GM12878 (cell line): Measurements from ENCODE around the gene NIBAN1. TPM values are rescaled to one million over a fixed set of nuclear protein-coding genes. Genes with fewer than 3 reads are reported as not detected.

Experiments used
- ATAC-seq: fragments of 200-7000 bp; cut with Tn5 transposase; 3 replicates; pipeline ENCODE4 v1.9.1; 2020; ENCODE audit warnings: mild to moderate bottlenecking, moderate library complexity
- BruUV-seq: library from RNA; stranded (reverse); fragments of 400-500 nt; replicated peaks from 2 replicates; lab custom pipeline; 2021; lab: Mats Ljungman, UMichigan
- CTCF ChIA-PET: fragments of 300-600 bp; sonication (Branson Sonifier 250); formaldehyde crosslinking; extraction: SDS; loops from one replicate; lab custom pipeline; 2021; ENCODE audit warnings: inconsistent platforms; lab: Yijun Ruan, JAX
- POLR2A ChIA-PET: fragments of 350-600 bp; formaldehyde crosslinking; extraction: SDS; loops from one replicate; lab custom pipeline; 2021; ENCODE audit warnings: inconsistent platforms; lab: Charles Lee
- RAD21 ChIA-PET: fragments of 300-600 bp; sonication (Branson Sonifier 250); formaldehyde crosslinking; loops from one replicate; lab custom pipeline; 2023; ENCODE audit warnings: antibody characterized with exemption; ENCODE audit not compliant: unreplicated experiment; lab: Charles Lee
- SMC1A ChIA-PET: fragments of 300-600 bp; sonication (Branson Sonifier 250); formaldehyde crosslinking; loops from one replicate; lab custom pipeline; 2023; ENCODE audit not compliant: unreplicated experiment, uncharacterized antibody; lab: Charles Lee
- DNase-seq: peaks from one replicate; pipeline ENCODE4 v3.0.0-alpha.2; 2011; ENCODE audit warnings: low read depth, low spot score
- FAIRE-seq: peaks from 3 replicates; lab custom pipeline; 2011; peaks lifted over from hg19 to GRCh38; lab: Jason Lieb, UNC
- H2AFZ ChIP-seq: 2 replicates; pipeline ENCODE4 v1.6.0; 2011; ENCODE audit warnings: low read depth, low read length, control low read depth; ENCODE audit not compliant: control insufficient read depth
- H3K27ac ChIP-seq: 2 replicates; pipeline ENCODE4 v1.5.1; 2011; ENCODE audit warnings: control low read depth; ENCODE audit not compliant: control insufficient read depth, insufficient read depth
- H3K27me3 ChIP-seq, 2 experiments: replicated peaks in 1 of 2; 2 replicates each; pipeline versions ENCODE4 v1.6.0 to v1.6.1; 2011; ENCODE audit warnings: low read length in 1 of 2; ENCODE audit not compliant: control insufficient read depth in 2 of 2, insufficient read depth in 2 of 2
- H3K36me3 ChIP-seq, 2 experiments: 2 replicates each; pipeline ENCODE4 v1.5.1; 2011; ENCODE audit warnings: low read length in 1 of 2; ENCODE audit not compliant: control insufficient read depth in 2 of 2, insufficient read depth in 2 of 2
- H3K4me1 ChIP-seq: 2 replicates; pipeline ENCODE4 v1.6.1; 2011; ENCODE audit warnings: mild to moderate bottlenecking, low read length, moderate library complexity, mixed read lengths; ENCODE audit not compliant: control insufficient read depth, insufficient read depth
- H3K4me2 ChIP-seq: 2 replicates; pipeline ENCODE4 v1.6.0; 2011; ENCODE audit warnings: control low read depth; ENCODE audit not compliant: control insufficient read depth, insufficient read depth
- H3K4me3 ChIP-seq: fragments of 200-600 bp; sonication (generic); 2 replicates; pipeline ENCODE4 v1.5.1; 2016
- H3K79me2 ChIP-seq: 2 replicates; pipeline ENCODE4 v1.6.0; 2011; ENCODE audit warnings: low read length; ENCODE audit not compliant: control insufficient read depth, insufficient read depth
- H3K9ac ChIP-seq: 2 replicates; pipeline ENCODE4 v1.8.0; 2011; ENCODE audit warnings: low read length, control low read depth, mixed read lengths; ENCODE audit not compliant: control insufficient read depth, insufficient read depth
- H3K9me3 ChIP-seq: replicated peaks from 3 replicates; pipeline ENCODE4 v1.5.1; 2011; ENCODE audit warnings: mild to moderate bottlenecking, low read length; ENCODE audit not compliant: control insufficient read depth, insufficient read depth
- H4K20me1 ChIP-seq: 2 replicates; pipeline ENCODE4 v1.6.0; 2011; ENCODE audit not compliant: control insufficient read depth, insufficient read depth
- ASH2L ChIP-seq: fragments of 300-600, 200-600 bp; sonication (generic); IDR thresholded peaks from 2 replicates; pipeline ENCODE4 v1.6.1; 2017; ENCODE audit warnings: low read depth, mild to moderate bottlenecking, borderline replicate concordance
- CHD2 ChIP-seq: IDR thresholded peaks from 2 replicates; pipeline ENCODE4 v1.6.1; 2011; ENCODE audit warnings: low read depth, low read length, improper control_type of control experiment, borderline replicate concordance
- GABPA ChIP-seq: IDR thresholded peaks from 2 replicates; pipeline ENCODE4 v1.6.1; 2014; ENCODE audit warnings: antibody characterized with exemption, low read depth, mild to moderate bottlenecking, inconsistent platforms
- HCFC1 ChIP-seq: fragments of 150-350 bp; IDR thresholded peaks from 2 replicates; pipeline ENCODE4 v1.6.1; 2014; ENCODE audit warnings: low read length
- KAT2A ChIP-seq: conservative IDR thresholded peaks from 2 replicates; pipeline ENCODE4 v1.6.1; 2011; ENCODE audit warnings: low read depth, low read length; ENCODE audit not compliant: control insufficient read depth
- MEF2B ChIP-seq: fragments of 450-650 bp; IDR thresholded peaks from 2 replicates; pipeline ENCODE4 v1.6.1; 2018; ENCODE audit warnings: mild to moderate bottlenecking, moderate library complexity; ENCODE audit not compliant: partially characterized antibody, poor library complexity, severe bottlenecking
- MLLT1 ChIP-seq: fragments of 450-650 bp; IDR thresholded peaks from 2 replicates; pipeline ENCODE4 v1.6.1; 2016; ENCODE audit warnings: mild to moderate bottlenecking
- PML ChIP-seq: IDR thresholded peaks from 2 replicates; pipeline ENCODE4 v1.6.1; 2012; ENCODE audit warnings: low read length, inconsistent platforms
- POLR2AphosphoS2 ChIP-seq: IDR thresholded peaks from 2 replicates; pipeline ENCODE4 v1.6.1; 2011; ENCODE audit warnings: low read depth, mild to moderate bottlenecking, low read length, improper control_type of control experiment, moderate library complexity
- POLR2AphosphoS5 ChIP-seq: IDR thresholded peaks from 2 replicates; pipeline ENCODE4 v1.6.1; 2011; ENCODE audit warnings: mild to moderate bottlenecking, low read length, inconsistent platforms
- RAD51 ChIP-seq: fragments of 450-650 bp; IDR thresholded peaks from 2 replicates; pipeline ENCODE4 v1.6.1; 2016; ENCODE audit warnings: moderate library complexity, mild to moderate bottlenecking, inconsistent platforms
- RCOR1 ChIP-seq: conservative IDR thresholded peaks from 2 replicates; pipeline ENCODE4 v1.6.1; 2012; ENCODE audit warnings: low read depth, low read length, improper control_type of control experiment
- REST ChIP-seq: IDR thresholded peaks from 2 replicates; pipeline ENCODE4 v1.6.1; 2012; ENCODE audit warnings: mild to moderate bottlenecking, low read depth, low read length
- SKIL ChIP-seq: fragments of 450-650 bp; IDR thresholded peaks from 2 replicates; pipeline ENCODE4 v1.6.1; 2017; ENCODE audit warnings: mild to moderate bottlenecking, low read depth, inconsistent platforms; ENCODE audit not compliant: poor library complexity, severe bottlenecking
- SMAD5 ChIP-seq: IDR thresholded peaks from 2 replicates; pipeline ENCODE4 v1.6.1; 2016; ENCODE audit warnings: antibody characterized with exemption, low read depth
- SREBF1 ChIP-seq: IDR thresholded peaks from 2 replicates; pipeline ENCODE4 v1.6.1; 2012; ENCODE audit warnings: mild to moderate bottlenecking, low read length
- STAT1 ChIP-seq: fragments of 450-650 bp; conservative IDR thresholded peaks from 2 replicates; pipeline ENCODE4 v1.6.1; 2014; ENCODE audit warnings: antibody characterized with exemption, mild to moderate bottlenecking
- ZBED1 ChIP-seq: IDR thresholded peaks from 2 replicates; pipeline ENCODE4 v1.6.1; 2016; ENCODE audit warnings: borderline replicate concordance
- ZNF217 ChIP-seq: fragments of 450-650 bp; IDR thresholded peaks from 2 replicates; pipeline ENCODE4 v1.6.1; 2017; ENCODE audit warnings: antibody characterized with exemption, mild to moderate bottlenecking
- ZNF622 ChIP-seq: fragments of 450-650 bp; IDR thresholded peaks from 2 replicates; pipeline ENCODE4 v1.6.1; 2017; ENCODE audit warnings: mild to moderate bottlenecking, inconsistent platforms
- WGBS: methylation state at CpG from one replicate; pipeline ENCODE4 v1.1.6; 2016; ENCODE audit warnings: low lambda C conversion rate; ENCODE audit not compliant: insufficient replicate concordance, insufficient coverage; ENCODE audit errors: missing lambda C conversion rate; 5-methylcytosine and 5-hydroxymethylcytosine counted together
- in situ Hi-C: fragments of 300-500 bp; cut with MboI; formaldehyde crosslinking; loops from 9 replicates; pipeline ENCODE4 v1.14.3; 2018; ENCODE audit warnings: mixed read lengths
- intact Hi-C: fragments of 100-400 bp; cut with micrococcal nuclease; formaldehyde crosslinking; loops from one replicate; pipeline ENCODE4 v1.14.2; 2022; ENCODE audit not compliant: unreplicated experiment
- polyA plus RNA-seq, 11 experiments: library from polyadenylated mRNA; depleted of rRNA in 4 of 11; unstranded in 6 of 11; stranded (reverse) in 5 of 11; fragments of >200 nt; fragmentation: Nextera tagmentation in 4 of 11; fragmentation: Illumina TruSeq in 1 of 11; extraction: Ambion mirVana in 4 of 11; extraction: Trizol in 1 of 11; gene quantifications; 1 replicate in 1 of 11; 2 replicates in 10 of 11; pipeline versions ENCODE4 v1.2.1 to v1.2.3, GENCODE V29; 2011 to 2016; ENCODE audit warnings: inconsistent platforms in 2 of 11, missing spikeins in 2 of 11, low read depth in 1 of 11
- total RNA-seq, 4 experiments: library from RNA; depleted of rRNA in 3 of 4; stranded (reverse); fragments of >200 nt in 3 of 4; fragmentation: Illumina TruSeq in 1 of 4; extraction: Trizol in 1 of 4; gene quantifications; 2 replicates each; pipeline versions ENCODE4 v1.2.1 to v1.2.3, GENCODE V29; 2013 to 2021

NIBAN1 gene
- total and polyA plus RNA-seq, 10 of the 15 experiments (the other 5 are each of a cell fraction or from before 2014, with no cell fraction given) = 11.2 to 67.8 (median 44.3) TPM

- no peak for FAIRE-seq
- H3K9me3 ChIP-seq = no peaks in the 10 kb centered on the region; the same call in 2 of the 3 replicates
Observed at GRCh38 chr1:184931566-184931965, 42.7 kb downstream of the NIBAN1 start.

More at GRCh38 chr1:184931566-184931965, 42.7 kb downstream of the NIBAN1 start:
- H3K36me3 ChIP-seq = no peaks in the 10 kb centered on the region
- no TSS peak for BruUV-seq
- SMC1A ChIA-PET = interaction anchor here (1.3 to 1.7 kb wide), 2 partner anchors 50 to 126 kb away, joined by 4 to 7 read pairs; no protein-coding TSS in a partner anchor
- no peak for ATAC-seq
- in situ Hi-C loops = no loop called here
- POLR2A ChIA-PET = no interaction called here
- H3K4me2 ChIP-seq = no peak overlapping the region
- no peaks in the 10 kb centered on the region for H4K20me1 ChIP-seq
- TF ChIP-seq ZNF217 (no peak), ASH2L (no peak), POLR2AphosphoS2 (no peak), STAT1 (no peak), KAT2A (no peak), SMAD5 (no peak), PML (no peak), REST (no peak), POLR2AphosphoS5 (no peak), RAD51 (no peak), CHD2 (no peak), GABPA (no peak), ZBED1 (no peak), ZNF622 (no peak), MLLT1 (no peak), SKIL (no peak), MEF2B (no peak), SREBF1 (no peak), RCOR1 (no peak), HCFC1 (no peak)
- TF ChIP-seq, all 136 proteins: peak for 0
- RAD21 ChIA-PET = no interaction called here
- Histone ChIP-seq H2AFZ (no peak overlapping the region), H3K4me3 (no peak overlapping the region), H3K4me1 (no peaks in the 10 kb centered on the region), H3K79me2 (no peaks in the 10 kb centered on the region; the same call in 1 of the 2 replicates), H3K27ac (no peak overlapping the region), H3K9ac (no peak overlapping the region), H3K27me3 (no peaks in the 10 kb centered on the region)
- no peak for DNase-seq
- WGBS = 100% methylated on average over 1 of the region's 1 CpG
- intact Hi-C loops = no loop called here
- CTCF ChIA-PET = no interaction called here
